Natural killer cell (primary cell): ENCODE results near the gene TCN2. TPM values are rescaled to one million over a fixed set of nuclear protein-coding genes. Genes with fewer than 3 reads are reported as not detected.

ENCODE experiments used
- ATAC-seq, 3 donors: fragments of 150-1000 bp in 2 of 3; fragments of 200-7000 bp in 1 of 3; cut with Tn5 transposase; 1 replicate in 1 of 3; 2 replicates in 2 of 3; pipeline ENCODE4 v1.10.0; 2021; ENCODE audit warnings: mild to moderate bottlenecking in 2 of 3, moderate library complexity in 2 of 3
- DNase-seq, 2 donors: peaks; one replicate each; pipeline versions ENCODE4 v3.0.0 to v3.0.0-alpha.2; 2013 to 2021; ENCODE audit warnings: mixed read lengths in 1 of 2
- H3K27ac ChIP-seq: one replicate; pipeline ENCODE4 v1.5.1; 2013; ENCODE audit warnings: mild to moderate bottlenecking, low read length
- H3K27me3 ChIP-seq: one replicate; pipeline ENCODE4 v1.6.1; 2013; ENCODE audit warnings: low read length; ENCODE audit not compliant: control insufficient read depth, insufficient read depth
- H3K36me3 ChIP-seq: one replicate; pipeline ENCODE4 v1.6.1; 2013; ENCODE audit warnings: low read length; ENCODE audit not compliant: control insufficient read depth, insufficient read depth
- H3K4me1 ChIP-seq: one replicate; pipeline ENCODE4 v1.6.1; 2013; ENCODE audit warnings: low read length; ENCODE audit not compliant: control insufficient read depth, insufficient read depth
- H3K4me3 ChIP-seq: one replicate; pipeline ENCODE4 v1.5.1; 2013; ENCODE audit warnings: low read length
- H3K9me3 ChIP-seq: one replicate; pipeline ENCODE4 v1.6.1; 2013; ENCODE audit warnings: low read length; ENCODE audit not compliant: control insufficient read depth, insufficient read depth
- H3K27ac Mint-ChIP-seq, 2 donors: one replicate each; pipeline ENCODE4 v1.8.0; 2022; ENCODE audit warnings: mild to moderate bottlenecking in 2 of 2, mixed read lengths in 2 of 2, moderate library complexity in 1 of 2
- H3K27me3 Mint-ChIP-seq, 2 donors: one replicate each; pipeline ENCODE4 v1.8.0; 2022; ENCODE audit warnings: low read depth in 2 of 2, mixed read lengths in 2 of 2
- H3K36me3 Mint-ChIP-seq: one replicate; pipeline ENCODE4 v1.8.0; 2022; ENCODE audit warnings: mixed read lengths
- H3K4me1 Mint-ChIP-seq, 2 donors: one replicate each; pipeline ENCODE4 v1.8.0; 2022; ENCODE audit warnings: mixed read lengths in 2 of 2
- H3K4me3 Mint-ChIP-seq: one replicate; pipeline ENCODE4 v1.8.0; 2022; ENCODE audit warnings: mild to moderate bottlenecking, moderate library complexity, mixed read lengths
- H3K9me3 Mint-ChIP-seq, 2 donors: one replicate each; pipeline ENCODE4 v1.8.0; 2022; ENCODE audit warnings: mixed read lengths in 2 of 2
- CTCF ChIP-seq: fragments of 200-600 bp; IDR thresholded peaks from one replicate; pipeline ENCODE4 v1.8.0; 2022; ENCODE audit warnings: antibody characterized with exemption
- WGBS: methylation state at CpG from one replicate; pipeline ENCODE4 v1.1.7; 2013; ENCODE audit warnings: missing lambda C conversion rate; ENCODE audit not compliant: insufficient coverage; 5-methylcytosine and 5-hydroxymethylcytosine counted together
- intact Hi-C: fragments of 100-400 bp; cut with micrococcal nuclease; formaldehyde crosslinking; loops from one replicate; pipeline ENCODE4 v1.14.2; 2022
- total RNA-seq, 4 donors: library from RNA; stranded (reverse); fragments of 120-200 nt in 1 of 4; gene quantifications; one replicate each; pipeline versions ENCODE4 v1.2.3 to v1.2.4, GENCODE V29; 2013 to 2022

Gene TCN2
- total RNA-seq, 3 donors from 2014 or later (not counting 1 experiment from before 2014, with no cell fraction given), result 0.42 to 1.2 (median 0.95) TPM

GRCh38 chr22:30647536-30647935 is 40.6 kb downstream of the TCN2 start:
- H3K27me3 Mint-ChIP-seq, result no peaks in the 10 kb centered on the region
- no peak for DNase-seq
- no peak for TF ChIP-seq CTCF
- Histone ChIP-seq H3K4me3 (no peak overlapping the region), H3K36me3 (no peaks in the 10 kb centered on the region), H3K27ac (no peak overlapping the region), H3K4me1 (peaks cover 11% of the 10 kb centered on the region), H3K27me3 (no peaks in the 10 kb centered on the region), H3K9me3 (no peaks in the 10 kb centered on the region)
- 96% methylated on average over 3 of the region's 3 CpGs for WGBS
- H3K27ac Mint-ChIP-seq, result peak overlapping the region in 1 of 2 donors; percentile 54
- no peaks in the 10 kb centered on the region for H3K9me3 Mint-ChIP-seq
- intact Hi-C loops, result no loop called here
- H3K36me3 Mint-ChIP-seq, result no peaks in the 10 kb centered on the region
- H3K4me1 Mint-ChIP-seq, result no peaks in the 10 kb centered on the region
- H3K4me3 Mint-ChIP-seq, result no peak overlapping the region
- ATAC-seq, result no peak

GRCh38 chr22:30648825-30649224 is 41.9 kb downstream of the TCN2 start:
- Histone ChIP-seq H3K36me3 (no peaks in the 10 kb centered on the region), H3K4me3 (no peak overlapping the region), H3K27ac (no peak overlapping the region), H3K4me1 (peaks cover 11% of the 10 kb centered on the region), H3K9me3 (no peaks in the 10 kb centered on the region), H3K27me3 (no peaks in the 10 kb centered on the region)
- no peaks in the 10 kb centered on the region for H3K36me3 Mint-ChIP-seq
- H3K9me3 Mint-ChIP-seq, result no peaks in the 10 kb centered on the region
- no peaks in the 10 kb centered on the region for H3K27me3 Mint-ChIP-seq
- ATAC-seq (no peak), DNase-seq (no peak)
- no peak overlapping the region for H3K4me3 Mint-ChIP-seq
- no peak overlapping the region for H3K27ac Mint-ChIP-seq
- TF ChIP-seq CTCF, result no peak
- H3K4me1 Mint-ChIP-seq, result no peaks in the 10 kb centered on the region
- WGBS, result 100% methylated on average over 3 of the region's 3 CpGs
- intact Hi-C loops, result no loop called here

- Mint-ChIP-seq H3K36me3 (no peaks in the 10 kb centered on the region), H3K4me1 (no peaks in the 10 kb centered on the region), H3K4me3 (no peak overlapping the region), H3K27ac (no peak overlapping the region), H3K9me3 (no peaks in the 10 kb centered on the region), H3K27me3 (no peaks in the 10 kb centered on the region)
- peaks cover 11% of the 10 kb centered on the region for H3K4me1 ChIP-seq
- H3K36me3 ChIP-seq, result no peaks in the 10 kb centered on the region
- no peak overlapping the region for H3K4me3 ChIP-seq
- ATAC-seq, result peak in 2 of 3 donors; percentile 88 to 90
- no peak for TF ChIP-seq CTCF
- H3K27me3 ChIP-seq, result no peaks in the 10 kb centered on the region
- WGBS, result 20% methylated on average over 3 of the region's 7 CpGs
- no peaks in the 10 kb centered on the region for H3K9me3 ChIP-seq
- peak in 1 of 2 donors; percentile 65 for DNase-seq
- H3K27ac ChIP-seq, result no peak overlapping the region
- intact Hi-C loops, result no loop called here
Measured at GRCh38 chr22:30649430-30650007, 42.5 kb downstream of the TCN2 start.

- no peak for TF ChIP-seq CTCF
- H3K27ac Mint-ChIP-seq, result no peak overlapping the region
Measured at GRCh38 chr22:30650508-30651116, 43.6 kb downstream of the TCN2 start.

More at GRCh38 chr22:30650508-30651116, 43.6 kb downstream of the TCN2 start:
- Histone ChIP-seq H3K9me3 (no peaks in the 10 kb centered on the region), H3K36me3 (no peaks in the 10 kb centered on the region), H3K27ac (no peak overlapping the region), H3K27me3 (no peaks in the 10 kb centered on the region), H3K4me3 (no peak overlapping the region), H3K4me1 (peaks cover 11% of the 10 kb centered on the region)
- Mint-ChIP-seq H3K4me1 (no peaks in the 10 kb centered on the region), H3K36me3 (no peaks in the 10 kb centered on the region), H3K4me3 (no peak overlapping the region), H3K9me3 (no peaks in the 10 kb centered on the region), H3K27me3 (no peaks in the 10 kb centered on the region)
- ATAC-seq (no peak), DNase-seq (no peak)
- WGBS, result 74% methylated on average over 5 of the region's 5 CpGs
- intact Hi-C loops, result no loop called here
